MM.1S (cell line): Measurements from ENCODE around the gene RASGEF1B.

ENCODE experiments used
- DNase-seq: peaks from one replicate; pipeline ENCODE4 v3.0.0-alpha.2; 2015
- H2AFZ ChIP-seq: fragments of 300-600 bp; sonication (generic); 2 replicates; pipeline ENCODE4 v1.6.0; 2016; ENCODE audit warnings: antibody characterized with exemption, low read length
- H3F3A ChIP-seq: fragments of 300-600 bp; sonication (generic); 2 replicates; pipeline ENCODE4 v1.6.1; 2016; ENCODE audit warnings: mild to moderate bottlenecking, antibody characterized with exemption, low read length, moderate library complexity, mixed read lengths; ENCODE audit not compliant: insufficient read depth
- H3K27ac ChIP-seq: fragments of 300-600 bp; sonication (generic); 2 replicates; pipeline ENCODE4 v1.5.1; 2016; ENCODE audit warnings: mild to moderate bottlenecking, low read length
- H3K27me3 ChIP-seq: fragments of 300-600 bp; sonication (generic); replicated peaks from 2 replicates; pipeline ENCODE4 v1.6.0; 2016; ENCODE audit warnings: low read length; ENCODE audit not compliant: insufficient read depth
- H3K36me3 ChIP-seq: fragments of 300-600 bp; sonication (generic); replicated peaks from 2 replicates; pipeline ENCODE4 v1.6.1; 2016; ENCODE audit warnings: mild to moderate bottlenecking, low read length, mixed read lengths; ENCODE audit not compliant: insufficient read depth
- H3K4me1 ChIP-seq: fragments of 300-600 bp; sonication (generic); 2 replicates; pipeline ENCODE4 v1.6.1; 2016; ENCODE audit warnings: low read length, mixed read lengths
- H3K4me2 ChIP-seq: fragments of 300-600 bp; sonication (generic); 2 replicates; pipeline ENCODE4 v1.6.0; 2016; ENCODE audit warnings: low read depth, low read length
- H3K4me3 ChIP-seq: fragments of 300-600 bp; sonication (generic); 2 replicates; pipeline ENCODE4 v1.5.1; 2016; ENCODE audit warnings: low read length, mixed read lengths
- H3K79me2 ChIP-seq: fragments of 300-600 bp; sonication (generic); 2 replicates; pipeline ENCODE4 v1.6.1; 2016; ENCODE audit warnings: mixed run types, low read length, mixed read lengths
- H3K9ac ChIP-seq: fragments of 300-600 bp; sonication (generic); 2 replicates; pipeline ENCODE4 v1.6.1; 2016; ENCODE audit warnings: low read length, mixed read lengths
- H3K9me2 ChIP-seq: fragments of 300-600 bp; sonication (generic); replicated peaks from 2 replicates; pipeline ENCODE4 v1.6.1; 2016; ENCODE audit warnings: mild to moderate bottlenecking, low read length, mixed read lengths; ENCODE audit not compliant: insufficient read depth
- H3K9me3 ChIP-seq: fragments of 300-600 bp; sonication (generic); replicated peaks from 2 replicates; pipeline ENCODE4 v1.6.1; 2016; ENCODE audit warnings: mild to moderate bottlenecking, low read length, mixed read lengths; ENCODE audit not compliant: insufficient read depth
- H4K20me1 ChIP-seq: fragments of 300-600 bp; sonication (generic); 2 replicates; pipeline ENCODE4 v1.6.1; 2016; ENCODE audit warnings: mild to moderate bottlenecking, low read length, moderate library complexity, mixed read lengths; ENCODE audit not compliant: insufficient read depth
- EZH2 ChIP-seq: fragments of 300-600 bp; sonication (generic); optimal IDR thresholded peaks from 2 replicates; pipeline ENCODE3; 2017; ENCODE audit warnings: low read depth, mild to moderate bottlenecking, antibody characterized with exemption, low read length, mixed read lengths
- EZH2phosphoT487 ChIP-seq: fragments of 300-600 bp; sonication (generic); IDR thresholded peaks from 2 replicates; pipeline ENCODE4 v1.6.1; 2018; ENCODE audit warnings: antibody characterized with exemption, low read length
- TF ChIP-seq, protein P1 (sequence below): fragments of 300-600 bp; sonication (generic); IDR thresholded peaks from 2 replicates; pipeline ENCODE4 v1.5.1; 2016; ENCODE audit warnings: antibody characterized with exemption, low read length, mixed read lengths

Gene RASGEF1B

DNA sequence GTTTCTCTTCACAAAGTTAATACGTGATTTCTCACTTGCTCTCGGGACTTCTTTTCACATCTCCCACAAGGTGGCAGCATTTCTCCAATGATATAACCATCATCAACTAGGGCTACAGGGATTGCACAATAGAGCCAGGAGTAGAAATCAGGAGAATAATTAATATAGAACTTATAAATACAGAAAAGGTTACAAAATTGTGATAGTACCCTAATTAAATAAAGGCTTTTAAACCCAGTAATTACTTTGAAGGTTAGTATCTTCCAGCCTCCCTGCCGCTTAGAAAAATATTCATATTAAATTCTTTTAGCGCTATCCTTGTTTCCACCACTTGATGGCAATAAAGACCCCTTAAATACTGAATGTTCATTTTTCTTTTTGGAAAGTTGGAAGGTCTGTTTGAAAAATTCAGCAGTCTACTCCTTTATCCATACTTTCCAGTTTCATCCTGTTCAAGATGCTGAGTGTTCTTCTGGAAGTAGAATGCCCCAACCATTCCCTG, 65.8 kb downstream of the RASGEF1B start:
- H3K27me3 ChIP-seq = no peaks in the 10 kb centered on the region
- TF ChIP-seq EZH2 = no peak
- no peak for TF ChIP-seq EZH2phosphoT487
- TF ChIP-seq, protein P1, sequence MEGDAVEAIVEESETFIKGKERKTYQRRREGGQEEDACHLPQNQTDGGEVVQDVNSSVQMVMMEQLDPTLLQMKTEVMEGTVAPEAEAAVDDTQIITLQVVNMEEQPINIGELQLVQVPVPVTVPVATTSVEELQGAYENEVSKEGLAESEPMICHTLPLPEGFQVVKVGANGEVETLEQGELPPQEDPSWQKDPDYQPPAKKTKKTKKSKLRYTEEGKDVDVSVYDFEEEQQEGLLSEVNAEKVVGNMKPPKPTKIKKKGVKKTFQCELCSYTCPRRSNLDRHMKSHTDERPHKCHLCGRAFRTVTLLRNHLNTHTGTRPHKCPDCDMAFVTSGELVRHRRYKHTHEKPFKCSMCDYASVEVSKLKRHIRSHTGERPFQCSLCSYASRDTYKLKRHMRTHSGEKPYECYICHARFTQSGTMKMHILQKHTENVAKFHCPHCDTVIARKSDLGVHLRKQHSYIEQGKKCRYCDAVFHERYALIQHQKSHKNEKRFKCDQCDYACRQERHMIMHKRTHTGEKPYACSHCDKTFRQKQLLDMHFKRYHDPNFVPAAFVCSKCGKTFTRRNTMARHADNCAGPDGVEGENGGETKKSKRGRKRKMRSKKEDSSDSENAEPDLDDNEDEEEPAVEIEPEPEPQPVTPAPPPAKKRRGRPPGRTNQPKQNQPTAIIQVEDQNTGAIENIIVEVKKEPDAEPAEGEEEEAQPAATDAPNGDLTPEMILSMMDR = peak; percentile 70
- no peak overlapping the region for H3K27ac ChIP-seq
- H3K9me2 ChIP-seq = no peaks in the 10 kb centered on the region
- no peaks in the 10 kb centered on the region for H3F3A ChIP-seq
- H3K9me3 ChIP-seq = no peaks in the 10 kb centered on the region
- peak; percentile 77 for DNase-seq
- no peak overlapping the region for H2AFZ ChIP-seq
- peak overlapping the region; percentile 49; the same call in 1 of the 2 replicates for H3K4me2 ChIP-seq
- no peaks in the 10 kb centered on the region for H3K4me1 ChIP-seq
- no peaks in the 10 kb centered on the region for H4K20me1 ChIP-seq
- no peaks in the 10 kb centered on the region for H3K36me3 ChIP-seq
- H3K9ac ChIP-seq = no peak overlapping the region
- no peaks in the 10 kb centered on the region for H3K79me2 ChIP-seq
- no peak overlapping the region for H3K4me3 ChIP-seq

DNA sequence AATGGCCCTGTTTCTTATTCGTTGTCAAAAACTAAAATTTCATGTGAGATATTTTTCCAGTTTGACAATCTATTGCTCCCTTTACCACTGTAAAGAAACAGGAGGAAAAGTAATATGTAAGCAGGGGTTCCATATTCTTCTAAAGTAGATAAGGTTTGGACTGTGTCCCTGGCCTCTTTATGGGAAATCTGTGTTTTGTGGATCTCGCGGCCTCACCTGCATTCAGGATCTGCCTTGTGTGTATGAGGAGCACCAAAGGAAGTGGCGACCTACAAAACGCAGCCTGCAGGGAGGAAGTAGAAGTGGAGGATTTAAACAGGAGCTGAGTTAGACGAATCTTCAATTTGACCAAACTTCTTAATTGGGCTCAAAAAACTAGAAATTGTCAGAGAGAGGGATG, 67.0 kb downstream of the RASGEF1B start:
- no peaks in the 10 kb centered on the region for H3F3A ChIP-seq

DNA sequence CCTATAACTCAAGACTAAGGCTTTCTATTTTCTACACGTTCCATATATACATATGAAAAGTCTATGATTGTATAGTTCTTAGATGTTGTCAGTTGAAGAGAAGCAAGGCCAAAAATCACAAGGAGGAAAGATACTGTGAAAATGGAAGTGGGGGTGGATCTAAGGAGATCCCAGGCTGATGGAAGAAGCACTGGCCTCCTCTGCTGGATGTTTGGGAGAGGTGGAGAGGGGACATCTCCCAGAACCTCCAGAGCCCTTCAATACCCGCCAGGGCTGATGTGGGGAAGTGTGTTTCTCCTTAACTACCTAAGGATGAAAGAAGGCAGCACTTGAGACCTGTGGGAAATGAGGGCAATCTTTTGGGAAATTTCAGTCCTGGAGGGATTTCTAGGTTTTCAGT, 67.4 kb downstream of the RASGEF1B start:
- H3F3A ChIP-seq = no peaks in the 10 kb centered on the region
- H3K27ac ChIP-seq = no peak overlapping the region
- no peaks in the 10 kb centered on the region for H3K27me3 ChIP-seq
- H3K9me3 ChIP-seq = no peaks in the 10 kb centered on the region
- no peaks in the 10 kb centered on the region for H3K79me2 ChIP-seq
- no peak for DNase-seq
- no peak overlapping the region for H2AFZ ChIP-seq
- TF ChIP-seq EZH2phosphoT487 (no peak), EZH2 (no peak)
- TF ChIP-seq, protein P1 = no peak
- no peaks in the 10 kb centered on the region for H3K36me3 ChIP-seq
- H3K9me2 ChIP-seq = no peaks in the 10 kb centered on the region
- no peak overlapping the region for H3K4me3 ChIP-seq
- no peak overlapping the region for H3K9ac ChIP-seq
- H3K4me2 ChIP-seq = no peak overlapping the region
- H3K4me1 ChIP-seq = no peaks in the 10 kb centered on the region
- H4K20me1 ChIP-seq = no peaks in the 10 kb centered on the region

More for the DNA sequence above, 67.0 kb downstream of the RASGEF1B start:
- Histone ChIP-seq H3K27me3 (no peaks in the 10 kb centered on the region), H3K4me1 (no peaks in the 10 kb centered on the region), H4K20me1 (no peaks in the 10 kb centered on the region), H3K79me2 (no peaks in the 10 kb centered on the region), H3K27ac (no peak overlapping the region), H3K4me3 (no peak overlapping the region), H3K9ac (no peak overlapping the region), H3K36me3 (no peaks in the 10 kb centered on the region), H2AFZ (no peak overlapping the region), H3K9me3 (no peaks in the 10 kb centered on the region), H3K4me2 (no peak overlapping the region), H3K9me2 (no peaks in the 10 kb centered on the region)
- no peak for DNase-seq
- TF ChIP-seq, protein P1 = no peak
- TF ChIP-seq EZH2 (no peak), EZH2phosphoT487 (no peak)
